Measurements from ENCODE around the gene SPOCK1.

DNA sequence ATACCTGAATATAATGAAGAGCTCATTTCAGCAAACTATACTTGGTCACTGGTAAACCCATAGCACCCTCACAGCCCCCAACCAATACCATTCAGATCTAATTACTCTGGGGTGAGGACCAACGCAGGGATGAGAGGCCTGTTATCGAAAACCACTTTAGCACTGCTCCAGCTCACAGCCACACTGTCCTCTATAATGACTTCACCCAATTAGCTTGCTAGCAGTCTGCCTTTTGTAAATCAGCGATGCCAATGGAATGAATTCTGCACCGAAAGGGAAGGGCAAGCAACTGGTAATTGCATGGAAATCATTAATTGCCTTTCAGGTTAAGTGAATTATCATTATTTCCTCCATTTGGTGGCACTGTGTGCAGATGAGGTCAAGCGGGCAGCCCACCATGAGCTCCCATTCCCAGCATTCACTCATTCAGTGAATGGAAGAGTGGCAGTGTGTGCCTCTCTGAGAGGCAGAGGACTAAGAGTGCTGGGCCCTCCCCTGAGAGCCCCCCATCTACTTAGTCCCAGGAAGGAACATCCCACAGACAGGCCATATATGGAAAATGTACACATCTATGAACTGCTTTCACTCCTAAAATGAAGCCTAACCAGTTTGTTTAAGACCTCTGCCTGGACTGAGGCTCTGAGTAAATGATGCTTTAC lies 262.1 kb downstream of the SPOCK1 start:
- TF ChIP-seq CTCF (IDR thresholded peaks at IDR 0.05) (no peak), POLR2A (IDR thresholded peaks at IDR 0.05) (no peak)

Measured in Peyer's patch (tissue), 4 donors.